IgD-negative memory B cell (primary cell): ENCODE data around the gene DBH. TPM values are rescaled to one million over a fixed set of nuclear protein-coding genes. Genes with fewer than 3 reads are reported as not detected.

Experiments used
- H3K27ac Mint-ChIP-seq, 3 donors: one replicate each; pipeline ENCODE4 v1.8.0; 2020 to 2022; ENCODE audit warnings: mild to moderate bottlenecking in 3 of 3, mixed read lengths in 3 of 3, moderate library complexity in 1 of 3
- H3K27me3 Mint-ChIP-seq: one replicate; pipeline ENCODE4 v1.8.0; 2021; ENCODE audit warnings: mixed read lengths
- H3K36me3 Mint-ChIP-seq: one replicate; pipeline ENCODE4 v1.8.0; 2020; ENCODE audit warnings: mild to moderate bottlenecking, mixed read lengths
- H3K4me1 Mint-ChIP-seq, 3 donors: one replicate each; pipeline ENCODE4 v1.8.0; 2020 to 2022; ENCODE audit warnings: mixed read lengths in 3 of 3, mild to moderate bottlenecking in 1 of 3
- H3K4me3 Mint-ChIP-seq, 4 donors: one replicate each; pipeline ENCODE4 v1.8.0; 2020 to 2022; ENCODE audit warnings: mild to moderate bottlenecking in 4 of 4, mixed read lengths in 4 of 4, moderate library complexity in 3 of 4
- H3K9me3 Mint-ChIP-seq, 3 donors: one replicate each; pipeline ENCODE4 v1.8.0; 2020 to 2021; ENCODE audit warnings: mixed read lengths in 3 of 3, mild to moderate bottlenecking in 1 of 3
- polyA plus RNA-seq: library from polyadenylated mRNA; unstranded; fragments of 300-500 nt; fragmentation: Illumina TruSeq; gene quantifications from one replicate; pipeline ENCODE4 v1.2.3, GENCODE V29; 2021

Gene DBH
- polyA plus RNA-seq, 1 donor from 2014 or later: not detected

- peaks cover 0 to 4% (median 0%) of the 10 kb centered on the region in 3 donors for H3K4me1 Mint-ChIP-seq
- H3K27ac Mint-ChIP-seq: no peak overlapping the region
- peaks cover 46% of the 10 kb centered on the region for H3K27me3 Mint-ChIP-seq
- H3K4me3 Mint-ChIP-seq: no peak overlapping the region
- H3K9me3 Mint-ChIP-seq: no peaks in the 10 kb centered on the region
- H3K36me3 Mint-ChIP-seq: no peaks in the 10 kb centered on the region
Observed at GRCh38 chr9:133654736-133655657, 18.8 kb downstream of the DBH start.

- no peaks in the 10 kb centered on the region for H3K36me3 Mint-ChIP-seq
- no peaks in the 10 kb centered on the region for H3K9me3 Mint-ChIP-seq
- peaks cover 48% of the 10 kb centered on the region for H3K27me3 Mint-ChIP-seq
- H3K4me1 Mint-ChIP-seq: peaks cover 0 to 5% (median 0%) of the 10 kb centered on the region in 3 donors
- H3K4me3 Mint-ChIP-seq: no peak overlapping the region
- no peak overlapping the region for H3K27ac Mint-ChIP-seq
Observed at GRCh38 chr9:133655701-133656100, 19.5 kb downstream of the DBH start.

GRCh38 chr9:133656211-133657119 lies 20.3 kb downstream of the DBH start:
- Mint-ChIP-seq H3K4me1 (peaks cover 0 to 5% (median 0%) of the 10 kb centered on the region in 3 donors), H3K27ac (no peak overlapping the region)

GRCh38 chr9:133657120-133657661 lies 21.0 kb downstream of the DBH start:
- Mint-ChIP-seq H3K9me3 (no peaks in the 10 kb centered on the region), H3K27ac (peak overlapping the region in 1 of 3 donors; percentile 71), H3K27me3 (peaks cover 53% of the 10 kb centered on the region), H3K4me3 (no peak overlapping the region), H3K4me1 (peaks cover 0 to 5% (median 0%) of the 10 kb centered on the region in 3 donors), H3K36me3 (no peaks in the 10 kb centered on the region)

More at GRCh38 chr9:133656211-133657119, 20.3 kb downstream of the DBH start:
- Mint-ChIP-seq H3K27me3 (peaks cover 51% of the 10 kb centered on the region), H3K4me3 (no peak overlapping the region), H3K9me3 (no peaks in the 10 kb centered on the region), H3K36me3 (no peaks in the 10 kb centered on the region)

GRCh38 chr9:133658442-133659431 lies 22.6 kb downstream of the DBH start:
- no peak overlapping the region for H3K27ac Mint-ChIP-seq
- H3K36me3 Mint-ChIP-seq: no peaks in the 10 kb centered on the region
- peaks cover 46% of the 10 kb centered on the region for H3K27me3 Mint-ChIP-seq
- peaks cover 0 to 5% (median 0%) of the 10 kb centered on the region in 3 donors for H3K4me1 Mint-ChIP-seq
- no peak overlapping the region for H3K4me3 Mint-ChIP-seq
- H3K9me3 Mint-ChIP-seq: no peaks in the 10 kb centered on the region

- H3K4me3 Mint-ChIP-seq: no peak overlapping the region
- no peaks in the 10 kb centered on the region for H3K9me3 Mint-ChIP-seq
- peaks cover 46% of the 10 kb centered on the region for H3K27me3 Mint-ChIP-seq
- H3K36me3 Mint-ChIP-seq: no peaks in the 10 kb centered on the region
- H3K27ac Mint-ChIP-seq: no peak overlapping the region
- peaks cover 0 to 5% (median 0%) of the 10 kb centered on the region in 3 donors for H3K4me1 Mint-ChIP-seq
Observed at GRCh38 chr9:133659516-133659915, 23.4 kb downstream of the DBH start.

- H3K4me3 Mint-ChIP-seq: no peak overlapping the region
- no peak overlapping the region for H3K27ac Mint-ChIP-seq
- H3K9me3 Mint-ChIP-seq: no peaks in the 10 kb centered on the region
- H3K27me3 Mint-ChIP-seq: peaks cover 28% of the 10 kb centered on the region
- no peaks in the 10 kb centered on the region for H3K36me3 Mint-ChIP-seq
- peaks cover 0 to 5% (median 0%) of the 10 kb centered on the region in 3 donors for H3K4me1 Mint-ChIP-seq
Observed at GRCh38 chr9:133661846-133662540, 25.8 kb downstream of the DBH start.

GRCh38 chr9:133664173-133665050 lies 28.2 kb downstream of the DBH start:
- H3K4me3 Mint-ChIP-seq: no peak overlapping the region
- H3K27me3 Mint-ChIP-seq: peaks cover 9% of the 10 kb centered on the region
- H3K36me3 Mint-ChIP-seq: no peaks in the 10 kb centered on the region
- no peak overlapping the region for H3K27ac Mint-ChIP-seq
- H3K4me1 Mint-ChIP-seq: peaks cover 0 to 2% (median 0%) of the 10 kb centered on the region in 3 donors
- H3K9me3 Mint-ChIP-seq: no peaks in the 10 kb centered on the region

GRCh38 chr9:133665096-133665495 lies 28.9 kb downstream of the DBH start:
- Mint-ChIP-seq H3K27ac (no peak overlapping the region), H3K4me3 (no peak overlapping the region), H3K4me1 (no peaks in the 10 kb centered on the region), H3K36me3 (no peaks in the 10 kb centered on the region), H3K27me3 (peaks cover 9% of the 10 kb centered on the region), H3K9me3 (no peaks in the 10 kb centered on the region)

- H3K9me3 Mint-ChIP-seq: no peaks in the 10 kb centered on the region
- no peaks in the 10 kb centered on the region for H3K36me3 Mint-ChIP-seq
- no peak overlapping the region for H3K27ac Mint-ChIP-seq
- H3K4me1 Mint-ChIP-seq: no peaks in the 10 kb centered on the region
- H3K4me3 Mint-ChIP-seq: no peak overlapping the region
- H3K27me3 Mint-ChIP-seq: peaks cover 7% of the 10 kb centered on the region
Observed at GRCh38 chr9:133665535-133665934, 29.4 kb downstream of the DBH start.

- Mint-ChIP-seq H3K4me3 (no peak overlapping the region), H3K27ac (no peak overlapping the region)
Observed at GRCh38 chr9:133666387-133666786, 30.2 kb downstream of the DBH start.

GRCh38 chr9:133666845-133667244 lies 30.7 kb downstream of the DBH start:
- no peaks in the 10 kb centered on the region for H3K4me1 Mint-ChIP-seq
- no peak overlapping the region for H3K4me3 Mint-ChIP-seq
- peaks cover 2% of the 10 kb centered on the region for H3K27me3 Mint-ChIP-seq
- H3K27ac Mint-ChIP-seq: no peak overlapping the region
- H3K36me3 Mint-ChIP-seq: no peaks in the 10 kb centered on the region
- no peaks in the 10 kb centered on the region for H3K9me3 Mint-ChIP-seq

More at GRCh38 chr9:133666387-133666786, 30.2 kb downstream of the DBH start:
- no peaks in the 10 kb centered on the region for H3K4me1 Mint-ChIP-seq
- peaks cover 3% of the 10 kb centered on the region for H3K27me3 Mint-ChIP-seq
- H3K36me3 Mint-ChIP-seq: no peaks in the 10 kb centered on the region
- H3K9me3 Mint-ChIP-seq: no peaks in the 10 kb centered on the region
